NB4 (cell line): ENCODE measurements around the gene UBE2I.

Experiments used
- DNase-seq: peaks from one replicate; pipeline ENCODE4 v3.0.0; 2010; ENCODE audit warnings: low read depth
- H3K4me3 ChIP-seq: one replicate; pipeline ENCODE4 v1.5.1; 2011; ENCODE audit warnings: mild to moderate bottlenecking, low read depth, low read length, moderate library complexity
- CTCF ChIP-seq: IDR thresholded peaks from one replicate; pipeline ENCODE4 v1.5.1; 2012; ENCODE audit warnings: low read depth, low read length
- MYC ChIP-seq: IDR thresholded peaks from 2 replicates; pipeline ENCODE4 v1.6.1; 2011; ENCODE audit warnings: low read depth, low read length
- POLR2A ChIP-seq: IDR thresholded peaks from 2 replicates; pipeline ENCODE4 v1.6.1; 2011; ENCODE audit warnings: mild to moderate bottlenecking; ENCODE audit not compliant: insufficient read length; ENCODE audit errors: extremely low read depth
- TF ChIP-seq, protein P1 (sequence below): IDR thresholded peaks from 2 replicates; pipeline ENCODE4 v1.6.1; 2011; ENCODE audit warnings: low read depth, low read length

The UBE2I gene

GRCh38 chr16:1314399-1315068 is 5.1 kb downstream of the UBE2I start:
- no peak overlapping the region for H3K4me3 ChIP-seq
- no peak for DNase-seq
- TF ChIP-seq, protein P1, sequence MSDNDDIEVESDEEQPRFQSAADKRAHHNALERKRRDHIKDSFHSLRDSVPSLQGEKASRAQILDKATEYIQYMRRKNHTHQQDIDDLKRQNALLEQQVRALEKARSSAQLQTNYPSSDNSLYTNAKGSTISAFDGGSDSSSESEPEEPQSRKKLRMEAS: no peak
- no peak for TF ChIP-seq POLR2A
- TF ChIP-seq MYC: no peak
- TF ChIP-seq CTCF: no peak

DNA sequence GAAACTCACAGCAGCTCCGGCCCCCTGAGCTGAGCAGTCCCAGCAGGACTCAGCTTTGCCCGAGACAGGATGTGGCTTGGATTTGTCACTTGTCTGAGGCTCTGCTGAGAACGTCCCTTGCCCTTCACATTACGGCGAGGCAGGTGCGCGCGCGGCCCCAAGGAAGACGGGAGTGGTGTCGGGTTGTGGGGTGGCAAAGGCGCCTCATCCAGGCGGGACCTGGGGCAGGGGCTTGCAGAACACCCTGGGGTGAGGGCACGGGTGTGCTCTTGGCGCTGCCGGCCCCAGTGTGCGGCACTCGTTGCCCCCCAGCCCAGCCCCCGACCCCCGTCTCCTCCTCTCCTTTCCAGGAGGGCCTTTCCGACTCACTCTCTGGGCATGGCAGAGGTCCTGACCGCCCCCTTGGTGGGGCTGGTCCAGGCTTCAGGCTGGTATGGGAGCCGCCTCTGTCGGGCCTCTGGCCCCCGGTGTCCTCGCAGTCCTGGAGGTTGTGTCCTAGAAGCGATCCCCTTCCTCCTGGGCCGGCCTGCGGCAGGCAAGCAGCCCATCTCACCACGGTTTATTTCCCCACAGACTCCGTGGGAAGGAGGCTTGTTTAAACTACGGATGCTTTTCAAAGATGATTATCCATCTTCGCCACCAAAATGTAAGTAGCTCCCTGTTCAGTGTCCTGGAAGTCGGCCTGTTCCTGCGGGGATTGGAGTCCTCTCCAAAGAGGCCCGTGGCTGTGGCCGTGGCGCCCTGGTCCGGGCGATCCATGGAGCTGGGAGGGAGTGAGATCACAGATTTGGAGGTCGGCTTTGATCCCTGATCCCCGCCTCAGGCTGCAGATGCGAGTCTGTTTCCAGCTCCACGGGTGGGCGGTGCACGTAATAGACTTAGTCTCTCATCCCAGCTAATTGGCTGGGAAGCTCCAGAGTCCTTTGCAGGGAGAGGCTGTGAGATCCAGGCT is 5.9 kb downstream of the UBE2I start:
- no peak for TF ChIP-seq POLR2A
- no peak for TF ChIP-seq CTCF
- TF ChIP-seq MYC: no peak
- TF ChIP-seq, protein P1: no peak
- DNase-seq: no peak
- no peak overlapping the region for H3K4me3 ChIP-seq

DNA sequence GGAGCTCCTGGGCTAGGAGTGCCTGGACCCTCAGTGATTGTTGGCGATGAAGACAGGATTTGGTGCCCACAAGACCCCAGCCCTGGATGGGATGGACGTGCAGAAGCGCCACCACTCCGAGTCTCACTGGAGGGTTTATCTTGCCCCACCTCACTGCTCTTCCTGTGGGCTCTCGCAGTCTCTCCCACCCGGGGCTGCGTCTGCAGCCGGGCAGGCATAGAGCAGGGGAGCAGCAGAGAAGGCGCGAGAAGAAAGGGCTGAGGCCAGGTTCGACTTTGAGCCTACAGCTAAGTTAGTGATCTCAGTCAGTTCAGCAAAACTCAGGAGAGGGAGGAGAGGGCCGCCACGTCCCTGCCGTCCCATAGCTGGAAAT is 6.6 kb downstream of the UBE2I start:
- TF ChIP-seq MYC (no peak), POLR2A (no peak), CTCF (no peak)
- TF ChIP-seq, protein P1: no peak
- no peak overlapping the region for H3K4me3 ChIP-seq
- no peak for DNase-seq

DNA sequence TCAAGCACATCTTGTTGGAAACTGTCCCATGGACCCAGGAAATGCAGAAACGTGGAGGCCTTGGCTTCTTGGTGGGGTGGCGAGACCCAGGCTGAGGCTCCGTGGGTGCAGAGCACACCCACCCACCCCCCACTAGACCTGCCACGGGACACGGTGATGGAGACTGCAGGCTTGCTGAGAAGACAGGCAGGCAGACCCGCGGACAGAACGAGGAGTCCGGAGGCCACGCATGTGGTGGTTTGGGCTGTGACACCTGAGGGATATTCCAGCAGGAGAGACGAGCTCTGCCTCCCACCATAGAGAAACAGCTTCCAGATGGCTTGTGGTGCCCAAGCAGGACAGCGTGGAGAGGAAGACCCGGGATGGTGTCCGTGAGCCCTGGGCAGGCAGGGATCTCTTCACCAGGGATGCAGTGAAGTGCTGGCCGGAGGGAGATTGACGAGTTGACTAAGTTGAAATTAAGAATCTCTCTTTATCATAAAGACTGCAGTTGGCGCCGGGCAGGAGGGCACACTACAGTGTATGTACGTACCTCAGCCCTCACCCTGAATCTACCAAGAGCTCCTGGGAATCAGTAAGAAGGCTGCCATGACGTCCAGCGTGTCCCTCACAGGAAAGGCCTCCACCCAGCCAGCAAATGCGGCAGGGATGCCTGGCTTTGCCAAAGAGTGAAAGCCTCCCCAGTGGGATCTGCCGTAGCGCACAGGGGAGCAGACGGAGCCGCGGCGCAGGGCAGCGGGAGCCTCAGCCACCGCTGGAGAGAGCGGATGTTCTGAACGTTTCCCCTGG is 8.2 kb downstream of the UBE2I start:
- no peak for TF ChIP-seq MYC
- TF ChIP-seq POLR2A: no peak
- TF ChIP-seq CTCF: no peak
- TF ChIP-seq, protein P1: no peak
- no peak for DNase-seq
- no peak overlapping the region for H3K4me3 ChIP-seq

- no peak overlapping the region for H3K4me3 ChIP-seq
- DNase-seq: no peak
- TF ChIP-seq CTCF: no peak
- TF ChIP-seq POLR2A: no peak
- TF ChIP-seq MYC: no peak
- TF ChIP-seq, protein P1: no peak
Measured at GRCh38 chr16:1318268-1318545, 8.8 kb downstream of the UBE2I start.
